Esophagus (tissue), 2 donors: ENCODE measurements around the gene FILIP1. TPM values are rescaled to one million over a fixed set of nuclear protein-coding genes. Genes with fewer than 3 reads are reported as not detected.

ENCODE experiments used
- H3K27ac ChIP-seq, 2 donors: one replicate each; pipeline ENCODE4 v1.5.1; 2013; ENCODE audit warnings: low read depth in 2 of 2, mild to moderate bottlenecking in 2 of 2, inconsistent platforms in 1 of 2, low read length in 1 of 2, moderate library complexity in 1 of 2
- H3K27me3 ChIP-seq, 2 donors: one replicate each; pipeline ENCODE4 v1.6.1; 2013; ENCODE audit warnings: low read length in 2 of 2, control low read depth in 1 of 2, mild to moderate bottlenecking in 1 of 2; ENCODE audit not compliant: insufficient read depth in 2 of 2, control insufficient read depth in 1 of 2
- H3K36me3 ChIP-seq, 2 donors: one replicate each; pipeline ENCODE4 v1.6.1; 2013; ENCODE audit warnings: low read length in 1 of 2; ENCODE audit not compliant: control insufficient read depth in 2 of 2, insufficient read depth in 2 of 2
- H3K4me1 ChIP-seq, 2 donors: one replicate each; pipeline ENCODE4 v1.6.1; 2013; ENCODE audit warnings: low read length in 1 of 2; ENCODE audit not compliant: control insufficient read depth in 2 of 2, insufficient read depth in 2 of 2
- H3K4me3 ChIP-seq, 2 donors: one replicate each; pipeline ENCODE4 v1.5.1; 2013; ENCODE audit warnings: low read length in 2 of 2, mild to moderate bottlenecking in 2 of 2, low read depth in 1 of 2, moderate library complexity in 1 of 2
- H3K9me3 ChIP-seq, 2 donors: one replicate each; pipeline ENCODE4 v1.6.1; 2013; ENCODE audit warnings: mild to moderate bottlenecking in 2 of 2, low read depth in 1 of 2, low read length in 1 of 2, moderate library complexity in 1 of 2; ENCODE audit not compliant: control insufficient read depth in 2 of 2, insufficient read depth in 1 of 2
- WGBS, 2 donors: extraction: QIAGEN DNeasy Blood & Tissue Kit; methylation state at CpG; one replicate each; pipeline ENCODE4 v1.1.7; 2013; 5-methylcytosine and 5-hydroxymethylcytosine counted together
- polyA plus RNA-seq, 2 donors: library from polyadenylated mRNA; stranded (reverse); fragments of 200-250 nt; gene quantifications; one replicate each; pipeline ENCODE4 v1.2.3, GENCODE V29; 2013
- donor health status: healthy with polysubstance abuse.
- donor health status: Bipolar disorder and iron deficiency.

Gene FILIP1
- polyA plus RNA-seq, 2 donors = 0.84 to 1.6 TPM

DNA sequence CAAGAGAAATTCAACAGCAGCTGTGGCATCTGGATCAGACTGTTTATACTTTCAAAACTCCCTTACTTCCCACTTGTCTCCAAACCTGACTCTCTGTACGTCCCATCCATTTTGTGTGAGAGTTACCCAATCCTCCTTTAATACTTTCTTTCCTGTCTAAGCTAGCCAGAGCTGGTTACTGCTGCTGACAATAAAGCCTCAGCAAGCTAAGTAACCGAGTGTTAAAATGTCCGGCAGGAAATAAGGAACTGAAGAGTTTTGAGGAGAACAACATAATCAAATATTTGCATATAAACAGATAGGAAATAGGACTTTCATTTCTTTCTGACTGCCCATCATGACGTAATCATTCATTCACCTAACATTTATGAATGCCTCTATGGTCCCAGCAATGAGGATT lies 220.6 kb downstream of the FILIP1 start:
- Histone ChIP-seq H3K4me3 (no peak overlapping the region), H3K36me3 (peaks cover 2 to 3% of the 10 kb centered on the region in 2 donors), H3K27me3 (no peaks in the 10 kb centered on the region), H3K27ac (peak overlapping the region; percentile 13 to 23), H3K4me1 (peaks cover 0 to 5% of the 10 kb centered on the region in 2 donors), H3K9me3 (no peaks in the 10 kb centered on the region)
- 77 to 85% methylated on average over 4 of the region's 4 CpGs for WGBS, 2 donors

DNA sequence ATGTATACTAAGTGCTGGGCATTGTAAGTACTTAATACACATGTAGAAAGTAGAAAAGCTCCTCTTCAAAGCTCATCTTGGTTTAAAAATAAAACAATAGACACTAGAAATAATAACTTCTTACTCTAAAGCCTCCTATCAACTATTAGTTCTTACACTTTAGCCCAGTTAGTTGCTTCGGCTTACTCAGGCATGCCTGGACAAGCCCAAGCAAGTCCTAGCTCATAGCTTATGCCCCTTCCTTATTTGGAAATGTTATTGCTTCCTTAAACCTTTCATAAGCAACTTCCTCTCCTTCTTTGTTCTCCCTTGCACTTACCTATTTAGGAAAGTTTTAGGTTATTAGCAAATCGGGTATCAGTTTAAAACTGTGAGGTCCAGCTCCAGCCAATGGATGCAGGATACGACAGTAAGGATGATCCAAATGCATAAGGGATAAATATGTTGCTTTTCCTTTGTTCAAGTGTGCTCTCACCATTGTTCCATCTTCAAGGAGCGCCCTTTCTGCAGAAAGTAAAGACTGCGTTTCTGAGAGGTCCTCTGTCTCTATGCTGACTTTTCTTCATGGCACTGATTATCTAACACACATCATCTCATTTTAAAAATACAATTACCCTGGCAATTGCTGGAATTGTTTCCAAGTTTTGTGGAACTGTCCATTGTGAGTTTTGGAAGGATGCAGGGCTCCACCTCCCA lies 221.3 kb downstream of the FILIP1 start:
- H3K36me3 ChIP-seq = peaks cover 2 to 3% of the 10 kb centered on the region in 2 donors
- peak overlapping the region in 1 of 2 donors; percentile 23 for H3K27ac ChIP-seq
- no peaks in the 10 kb centered on the region for H3K9me3 ChIP-seq
- peaks cover 0 to 5% of the 10 kb centered on the region in 2 donors for H3K4me1 ChIP-seq
- no peaks in the 10 kb centered on the region for H3K27me3 ChIP-seq
- 81 to 84% methylated on average over 5 of the region's 5 CpGs for WGBS, 2 donors
- no peak overlapping the region for H3K4me3 ChIP-seq

DNA sequence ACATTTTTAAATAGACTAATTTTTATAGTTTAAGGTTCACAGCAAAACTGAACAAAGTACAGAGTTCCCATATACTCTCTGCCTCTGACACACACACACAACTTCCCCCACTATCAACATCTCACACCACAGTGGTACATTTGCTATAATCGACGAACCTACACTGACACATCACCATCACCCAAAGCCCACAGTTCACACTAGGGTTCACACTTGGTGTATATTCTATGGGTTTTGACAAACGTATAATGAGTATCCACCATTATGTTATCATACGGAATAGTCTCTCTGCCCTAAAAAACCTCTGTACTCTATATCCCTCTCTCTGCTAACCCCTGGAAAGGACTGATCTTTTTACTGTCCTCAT lies 224.6 kb downstream of the FILIP1 start:
- WGBS, 2 donors = 91% methylated on average over 4 of the region's 4 CpGs
- Histone ChIP-seq H3K4me1 (peaks cover 0 to 5% of the 10 kb centered on the region in 2 donors), H3K9me3 (no peaks in the 10 kb centered on the region), H3K27me3 (no peaks in the 10 kb centered on the region), H3K27ac (no peak overlapping the region), H3K36me3 (peaks cover 2 to 3% of the 10 kb centered on the region in 2 donors), H3K4me3 (no peak overlapping the region)

DNA sequence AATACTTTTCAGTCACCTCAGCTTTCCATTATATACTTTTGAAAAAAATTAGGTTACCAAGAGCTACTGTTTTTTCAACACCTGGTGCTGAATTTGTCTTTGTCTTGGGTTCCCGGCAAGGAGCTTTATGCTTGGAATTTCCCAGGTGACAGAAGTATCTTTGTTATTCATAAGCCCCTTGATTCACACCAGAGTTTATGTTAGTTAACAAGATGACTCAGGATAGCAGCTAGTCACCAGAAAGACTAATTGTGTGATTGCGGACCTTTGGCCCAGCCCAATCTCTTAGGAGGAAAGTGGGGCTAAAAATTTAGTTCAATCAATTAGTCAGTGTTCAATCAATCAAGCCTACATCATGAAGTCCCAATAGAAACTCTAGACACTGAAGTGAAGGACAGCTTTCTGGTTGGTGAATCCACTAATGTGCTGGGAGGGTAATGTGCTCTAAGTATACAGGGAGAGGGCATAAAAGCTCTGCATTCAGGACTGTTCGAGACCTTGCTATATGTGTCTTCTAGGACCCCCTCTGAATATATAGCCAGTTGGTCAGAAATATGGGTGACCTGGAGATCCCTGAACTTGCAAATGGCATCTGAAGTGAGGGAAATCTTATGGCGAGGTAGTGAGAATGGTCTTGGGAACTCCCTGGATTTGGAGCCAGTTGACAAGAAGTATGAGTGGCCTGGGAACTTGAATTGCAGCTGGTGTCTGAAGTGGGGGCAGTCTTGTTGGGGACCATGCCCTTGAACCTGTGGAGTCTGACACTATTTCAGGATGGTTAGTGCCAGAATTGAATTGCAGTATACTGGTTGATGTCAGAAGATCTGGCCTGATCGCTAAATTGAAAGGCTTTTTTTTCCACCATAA lies 225.2 kb downstream of the FILIP1 start:
- Histone ChIP-seq H3K27me3 (no peaks in the 10 kb centered on the region), H3K4me1 (peaks cover 0 to 5% of the 10 kb centered on the region in 2 donors), H3K36me3 (peaks cover 2 to 3% of the 10 kb centered on the region in 2 donors), H3K9me3 (no peaks in the 10 kb centered on the region), H3K4me3 (no peak overlapping the region), H3K27ac (peak overlapping the region; percentile 7 to 55)
- 66 to 67% methylated on average over 5 of the region's 5 CpGs for WGBS, 2 donors

DNA sequence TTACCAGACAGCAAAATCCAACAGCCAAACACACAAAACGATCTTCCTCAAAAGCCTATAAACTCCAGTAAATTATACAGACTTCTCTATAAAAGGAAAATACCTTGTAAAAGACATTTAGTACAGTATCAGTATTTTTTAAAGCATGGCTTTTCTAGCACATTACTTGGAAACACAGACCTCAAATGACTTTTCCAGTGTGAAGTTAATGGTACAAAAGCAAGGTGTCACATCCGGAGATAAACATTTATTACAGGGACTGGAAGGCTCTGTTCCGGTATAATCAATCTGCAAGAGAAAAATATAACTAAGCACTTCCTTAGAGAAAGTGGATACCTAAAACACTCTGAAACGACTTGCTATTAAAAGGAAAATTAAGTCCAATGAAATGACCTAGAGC lies 226.1 kb downstream of the FILIP1 start:
- Histone ChIP-seq H3K9me3 (no peaks in the 10 kb centered on the region), H3K4me1 (peaks cover 0 to 5% of the 10 kb centered on the region in 2 donors), H3K36me3 (peaks cover 2 to 3% of the 10 kb centered on the region in 2 donors), H3K27ac (no peak overlapping the region), H3K27me3 (no peaks in the 10 kb centered on the region), H3K4me3 (no peak overlapping the region)
- WGBS, 2 donors = 40 to 48% methylated on average over 4 of the region's 4 CpGs

DNA sequence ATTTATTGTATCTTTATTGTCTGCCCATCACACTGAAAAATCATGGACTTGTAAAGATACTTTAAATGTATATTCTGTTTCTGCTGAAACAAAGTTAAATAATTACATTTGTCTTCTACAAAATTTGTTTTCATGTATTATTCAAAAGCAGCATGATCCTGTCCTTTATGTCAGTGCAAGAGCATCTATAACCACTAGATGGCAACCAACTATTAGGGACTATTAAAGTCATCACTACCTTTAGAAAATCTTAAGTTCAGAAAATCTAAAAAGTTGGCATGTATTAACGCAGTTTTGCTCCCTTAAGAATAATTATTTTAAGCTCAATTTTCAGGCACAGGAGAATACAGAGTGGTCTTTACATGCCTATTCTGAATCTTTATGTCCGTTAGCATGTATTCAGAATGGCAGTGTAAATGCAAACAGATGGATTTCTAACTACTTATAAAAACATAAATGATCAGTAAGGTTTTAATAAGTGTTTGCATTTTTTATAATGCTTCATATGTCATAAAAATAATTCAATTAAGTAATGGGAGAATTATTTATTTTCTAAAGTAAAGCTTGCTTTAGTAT lies 226.8 kb downstream of the FILIP1 start:
- 49 to 58% methylated on average over 2 of the region's 2 CpGs for WGBS, 2 donors
- no peaks in the 10 kb centered on the region for H3K27me3 ChIP-seq
- H3K27ac ChIP-seq = no peak overlapping the region
- H3K36me3 ChIP-seq = peaks cover 2 to 3% of the 10 kb centered on the region in 2 donors
- H3K4me3 ChIP-seq = no peak overlapping the region
- peaks cover 0 to 5% of the 10 kb centered on the region in 2 donors for H3K4me1 ChIP-seq
- H3K9me3 ChIP-seq = no peaks in the 10 kb centered on the region

DNA sequence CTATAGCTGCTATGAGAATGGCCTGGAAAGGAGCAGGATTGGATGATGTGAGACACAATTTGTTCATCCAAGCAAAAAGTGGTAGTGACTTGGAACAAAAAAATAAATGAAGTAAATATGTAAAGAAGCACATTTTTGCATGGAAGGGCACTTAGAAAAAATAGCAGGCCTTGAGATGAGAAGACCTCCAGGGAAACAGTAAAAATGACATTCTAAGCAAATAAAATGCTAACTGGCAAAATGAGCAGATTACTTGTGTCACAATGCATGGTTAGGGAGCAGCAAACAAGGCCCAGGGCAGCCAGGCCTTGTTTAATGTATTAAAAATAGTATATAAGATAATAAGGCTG lies 230.2 kb downstream of the FILIP1 start:
- H3K4me1 ChIP-seq = peaks cover 0 to 1% of the 10 kb centered on the region in 2 donors
- H3K27ac ChIP-seq = no peak overlapping the region
- no peaks in the 10 kb centered on the region for H3K9me3 ChIP-seq
- H3K4me3 ChIP-seq = no peak overlapping the region
- peaks cover 2% of the 10 kb centered on the region in 2 donors for H3K36me3 ChIP-seq
- no peaks in the 10 kb centered on the region for H3K27me3 ChIP-seq

DNA sequence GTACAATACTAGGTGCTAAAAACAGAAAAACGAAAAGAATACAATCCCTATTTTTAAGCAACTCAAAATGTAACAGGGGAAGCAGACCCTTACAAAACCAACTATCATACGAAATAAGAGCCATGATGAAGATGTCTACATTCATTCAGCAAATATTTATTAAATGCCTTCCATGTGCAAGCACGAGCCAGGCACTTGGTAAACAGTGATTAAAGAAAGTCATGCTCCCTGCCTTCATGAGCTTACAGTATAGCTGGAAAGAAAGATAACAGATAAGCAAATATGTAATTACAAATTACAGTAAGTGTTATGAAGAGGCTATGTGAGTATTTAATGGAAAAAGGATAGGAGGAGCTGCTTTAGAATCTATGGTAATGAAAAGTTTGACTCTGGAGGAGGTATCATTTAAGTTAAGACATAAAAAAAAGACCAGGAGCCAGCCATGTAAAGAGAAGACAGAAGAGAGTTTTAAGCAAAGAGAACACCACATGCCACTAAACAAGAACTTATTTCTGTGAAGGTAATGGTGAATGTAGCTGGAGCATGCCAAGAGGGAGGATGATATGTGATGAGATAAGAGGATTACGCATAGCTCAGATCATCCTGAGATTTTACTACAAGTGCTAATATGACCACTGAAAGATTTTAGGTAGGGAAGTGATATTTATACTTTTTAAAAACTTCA lies 230.7 kb downstream of the FILIP1 start:
- H3K27ac ChIP-seq = no peak overlapping the region
- H3K9me3 ChIP-seq = no peaks in the 10 kb centered on the region
- no peaks in the 10 kb centered on the region for H3K4me1 ChIP-seq
- peaks cover 0 to 2% of the 10 kb centered on the region in 2 donors for H3K36me3 ChIP-seq
- WGBS, 2 donors = 87% methylated on average over 4 of the region's 4 CpGs
- H3K27me3 ChIP-seq = no peaks in the 10 kb centered on the region
- H3K4me3 ChIP-seq = no peak overlapping the region

DNA sequence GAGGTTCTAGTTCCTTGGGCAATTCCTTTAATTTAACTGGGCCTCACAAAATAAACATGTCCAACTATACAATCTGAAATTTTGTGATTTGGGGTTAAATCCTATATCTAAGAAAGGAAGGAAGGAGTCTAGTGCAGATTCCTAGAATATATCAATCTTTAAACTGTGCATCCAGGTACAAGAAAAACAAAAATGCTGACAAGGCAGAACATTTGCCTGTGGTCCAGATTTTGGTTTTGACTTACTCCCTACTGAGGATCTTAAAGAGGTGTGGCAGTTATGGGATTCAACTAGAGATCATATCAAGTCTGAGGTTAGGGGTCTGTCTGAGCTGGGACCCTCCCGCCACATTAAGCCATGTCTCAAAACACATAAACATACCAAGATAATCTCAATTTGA lies 232.3 kb downstream of the FILIP1 start:
- Histone ChIP-seq H3K4me3 (no peak overlapping the region), H3K27ac (no peak overlapping the region), H3K4me1 (no peaks in the 10 kb centered on the region), H3K9me3 (no peaks in the 10 kb centered on the region), H3K27me3 (no peaks in the 10 kb centered on the region), H3K36me3 (peaks cover 2 to 5% of the 10 kb centered on the region in 2 donors)
- WGBS, 2 donors = 96 to 100% methylated on average over 1 of the region's 1 CpG
